Suprapubic skin (tissue), 4 donors: ENCODE data around the gene CNOT1. TPM values are rescaled to one million over a fixed set of nuclear protein-coding genes. Genes with fewer than 3 reads are reported as not detected.

Source experiments
- DNase-seq, 2 donors: peaks; one replicate each; pipeline ENCODE4 v3.0.0-alpha.2; 2019; ENCODE audit warnings: low spot score in 2 of 2
- H3K27ac ChIP-seq: fragments of 200-600 bp; sonication (generic); one replicate; pipeline ENCODE4 v1.5.1; 2019
- H3K27me3 ChIP-seq: fragments of 200-600 bp; sonication (generic); one replicate; pipeline ENCODE4 v1.5.1; 2019
- H3K36me3 ChIP-seq: fragments of 200-600 bp; sonication (generic); one replicate; pipeline ENCODE4 v1.5.1; 2019
- H3K4me1 ChIP-seq: fragments of 200-600 bp; sonication (generic); one replicate; pipeline ENCODE4 v1.5.1; 2019
- H3K4me3 ChIP-seq: fragments of 200-600 bp; sonication (generic); one replicate; pipeline ENCODE4 v1.5.1; 2019; ENCODE audit warnings: mild to moderate bottlenecking
- H3K9me3 ChIP-seq: fragments of 200-600 bp; sonication (generic); one replicate; pipeline ENCODE4 v1.5.1; 2019
- CTCF ChIP-seq, 2 donors: fragments of 200-600 bp in 1 of 2; fragments of 450-650 bp in 1 of 2; sonication (generic) in 1 of 2; IDR thresholded peaks; one replicate each; pipeline ENCODE4 v1.5.1; 2016 to 2019; ENCODE audit warnings: antibody characterized with exemption in 2 of 2, mild to moderate bottlenecking in 1 of 2, moderate library complexity in 1 of 2
- EP300 ChIP-seq: sonication (generic); formaldehyde crosslinking; IDR thresholded peaks from one replicate; pipeline ENCODE4 v1.6.1; 2017; ENCODE audit warnings: antibody characterized with exemption
- POLR2A ChIP-seq, 2 donors: fragments of 450-650 bp; IDR thresholded peaks; one replicate each; pipeline ENCODE4 v1.6.1; 2017; ENCODE audit warnings: antibody characterized with exemption in 2 of 2, mild to moderate bottlenecking in 2 of 2, moderate library complexity in 2 of 2
- POLR2AphosphoS5 ChIP-seq, 3 donors: sonication (generic); formaldehyde crosslinking; IDR thresholded peaks; one replicate each; pipeline ENCODE4 v1.6.1; 2017; ENCODE audit warnings: antibody characterized with exemption in 3 of 3
- WGBS: methylation state at CpG from one replicate; pipeline ENCODE4 v1.1.5; 2018; 5-methylcytosine and 5-hydroxymethylcytosine counted together
- total RNA-seq, 4 donors: library from RNA; depleted of rRNA; stranded (reverse); fragments of >200 nt; gene quantifications; one replicate each; pipeline ENCODE4 v1.1.0, GENCODE V29; 2016

The CNOT1 gene
- total RNA-seq, 4 donors from 2014 or later = 94.8 to 238 (median 143) TPM

GRCh38 chr16:58647107-58647506, 17.5 kb upstream of the CNOT1 start:
- no peak for DNase-seq
- Histone ChIP-seq H3K27ac (no peak overlapping the region), H3K4me3 (no peak overlapping the region), H3K9me3 (no peaks in the 10 kb centered on the region), H3K4me1 (no peaks in the 10 kb centered on the region), H3K27me3 (no peaks in the 10 kb centered on the region), H3K36me3 (no peaks in the 10 kb centered on the region)
- 91% methylated on average over 4 of the region's 4 CpGs for WGBS
- TF ChIP-seq CTCF (IDR thresholded peaks at IDR 0.05) = no peak
- no peak for TF ChIP-seq POLR2AphosphoS5 (IDR thresholded peaks at IDR 0.05)
- TF ChIP-seq POLR2A (IDR thresholded peaks at IDR 0.05) = no peak
- TF ChIP-seq EP300 = no peak

- TF ChIP-seq POLR2AphosphoS5 (IDR thresholded peaks at IDR 0.05) = no peak
- TF ChIP-seq CTCF (IDR thresholded peaks at IDR 0.05) = no peak
- no peak for TF ChIP-seq EP300
- TF ChIP-seq POLR2A (IDR thresholded peaks at IDR 0.05) = no peak
Measured at GRCh38 chr16:58644765-58645487, 15.3 kb upstream of the CNOT1 start.

GRCh38 chr16:58644108-58644507, 14.5 kb upstream of the CNOT1 start:
- Histone ChIP-seq H3K9me3 (no peaks in the 10 kb centered on the region), H3K36me3 (no peaks in the 10 kb centered on the region), H3K4me3 (no peak overlapping the region), H3K4me1 (no peaks in the 10 kb centered on the region), H3K27ac (no peak overlapping the region), H3K27me3 (no peaks in the 10 kb centered on the region)
- no peak for TF ChIP-seq CTCF (IDR thresholded peaks at IDR 0.05)
- no peak for TF ChIP-seq EP300
- no peak for TF ChIP-seq POLR2A (IDR thresholded peaks at IDR 0.05)
- no peak for TF ChIP-seq POLR2AphosphoS5 (IDR thresholded peaks at IDR 0.05)
- 87% methylated on average over 5 of the region's 5 CpGs for WGBS
- no peak for DNase-seq

More at GRCh38 chr16:58644765-58645487, 15.3 kb upstream of the CNOT1 start:
- Histone ChIP-seq H3K27me3 (no peaks in the 10 kb centered on the region), H3K9me3 (no peaks in the 10 kb centered on the region), H3K4me3 (no peak overlapping the region), H3K4me1 (no peaks in the 10 kb centered on the region), H3K27ac (no peak overlapping the region), H3K36me3 (no peaks in the 10 kb centered on the region)
- 63% methylated on average over 7 of the region's 8 CpGs for WGBS
- DNase-seq = no peak

- Histone ChIP-seq H3K27me3 (no peaks in the 10 kb centered on the region), H3K4me1 (peaks cover 9% of the 10 kb centered on the region), H3K27ac (no peak overlapping the region), H3K4me3 (no peak overlapping the region), H3K36me3 (no peaks in the 10 kb centered on the region), H3K9me3 (no peaks in the 10 kb centered on the region)
- WGBS = 89% methylated on average over 5 of the region's 5 CpGs
- TF ChIP-seq EP300 (no peak), POLR2A (IDR thresholded peaks at IDR 0.05) (no peak), POLR2AphosphoS5 (IDR thresholded peaks at IDR 0.05) (no peak), CTCF (IDR thresholded peaks at IDR 0.05) (no peak)
- DNase-seq = no peak
Measured at GRCh38 chr16:58640949-58641348, 11.3 kb upstream of the CNOT1 start.

GRCh38 chr16:58639836-58640235, 10.2 kb upstream of the CNOT1 start:
- no peaks in the 10 kb centered on the region for H3K36me3 ChIP-seq
- H3K27ac ChIP-seq = no peak overlapping the region
- DNase-seq = no peak
- 80% methylated on average over 8 of the region's 8 CpGs for WGBS
- H3K27me3 ChIP-seq = no peaks in the 10 kb centered on the region
- no peak for TF ChIP-seq POLR2A (IDR thresholded peaks at IDR 0.05)
- TF ChIP-seq EP300 = no peak
- TF ChIP-seq CTCF (IDR thresholded peaks at IDR 0.05) = no peak
- no peaks in the 10 kb centered on the region for H3K9me3 ChIP-seq
- peaks cover 9% of the 10 kb centered on the region for H3K4me1 ChIP-seq
- no peak overlapping the region for H3K4me3 ChIP-seq
